ENCODE data around the gene CPT1A.
A peak's percentile ranks its signal among the peaks of the same experiment; 100 is the strongest.

CPT1A gene

DNA sequence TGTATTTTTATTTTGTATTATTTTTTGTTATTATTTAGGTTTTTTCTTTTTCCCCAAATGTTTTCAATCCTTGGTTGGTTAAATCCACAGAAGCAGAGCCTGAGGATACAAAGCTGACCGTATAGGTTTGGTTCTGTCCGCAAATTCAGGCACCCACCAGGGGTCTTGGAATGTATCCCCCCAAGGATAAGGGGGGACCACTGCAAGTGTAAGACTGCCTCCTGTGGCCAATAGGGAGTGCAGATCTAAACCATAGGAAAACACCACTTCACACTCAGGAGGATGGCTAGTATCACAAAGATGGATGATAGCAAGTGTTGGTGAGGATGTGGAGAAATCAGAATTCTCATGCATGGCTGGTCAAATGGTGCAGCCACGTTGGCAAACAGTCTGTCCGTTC, 20.0 kb downstream of the CPT1A start:
- Histone ChIP-seq H3K27ac (peak overlapping the region in 4 of 11 experiments; percentile 27 to 50 (median 42); a peak in 5 of 22 replicates), H3K36me3 (no peaks in the 10 kb centered on the region), H3K27me3 (no peaks in the 10 kb centered on the region), H3K4me3 (no peak overlapping the region), H3K9ac (no peak overlapping the region), H3K4me2 (peak overlapping the region in 8 of 11 experiments; percentile 40 to 67 (median 54); a peak in 16 of 22 replicates), H4K20me1 (peaks cover 0 to 45% (median 19%) of the 10 kb centered on the region in 11 experiments; a peak in 10 of 22 replicates), H3K9me3 (replicated peaks in 1 of 11) (no peaks in the 10 kb centered on the region), H3K4me1 (peaks cover 12 to 91% (median 77%) of the 10 kb centered on the region in 10 experiments)
- no peak for TF ChIP-seq Cebpa-rat (IDR thresholded peaks at IDR 0.05)

DNA sequence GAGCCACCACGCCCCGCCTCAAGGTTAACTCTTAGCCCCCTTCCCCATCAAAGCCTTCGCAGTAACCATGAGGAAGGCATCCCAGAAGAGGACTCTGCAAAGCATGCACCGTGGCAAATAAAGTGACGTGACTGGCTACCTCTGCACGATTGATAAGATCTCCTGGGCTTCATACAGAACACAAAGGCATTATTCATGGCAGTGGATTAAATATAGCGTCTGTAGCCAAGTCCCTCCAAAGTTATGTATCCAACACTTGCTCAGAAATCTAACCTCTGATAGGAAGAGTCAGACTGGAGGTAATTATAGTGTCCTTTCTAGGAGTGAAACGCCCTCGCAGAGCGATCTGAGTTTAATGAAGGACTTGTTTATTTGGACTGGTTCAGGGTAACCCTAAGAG, 22.4 kb downstream of the CPT1A start:
- Histone ChIP-seq H3K4me3 (no peak overlapping the region), H4K20me1 (peaks cover 0 to 58% (median 22%) of the 10 kb centered on the region in 11 experiments; a peak in 12 of 22 replicates), H3K4me1 (peaks cover 0 to 91% (median 72%) of the 10 kb centered on the region in 10 experiments; a peak in 18 of 20 replicates), H3K4me2 (peak overlapping the region in 6 of 11 experiments; percentile 6 to 73 (median 49); a peak in 8 of 22 replicates), H3K36me3 (peaks cover 0 to 16% (median 10%) of the 10 kb centered on the region in 11 experiments; a peak in 13 of 22 replicates), H3K9ac (no peak overlapping the region), H3K27me3 (no peaks in the 10 kb centered on the region), H3K9me3 (replicated peaks in 1 of 11) (no peaks in the 10 kb centered on the region; a peak in 2 of 22 replicates), H3K27ac (no peak overlapping the region)
- no peak for TF ChIP-seq Cebpa-rat (IDR thresholded peaks at IDR 0.05)

DNA sequence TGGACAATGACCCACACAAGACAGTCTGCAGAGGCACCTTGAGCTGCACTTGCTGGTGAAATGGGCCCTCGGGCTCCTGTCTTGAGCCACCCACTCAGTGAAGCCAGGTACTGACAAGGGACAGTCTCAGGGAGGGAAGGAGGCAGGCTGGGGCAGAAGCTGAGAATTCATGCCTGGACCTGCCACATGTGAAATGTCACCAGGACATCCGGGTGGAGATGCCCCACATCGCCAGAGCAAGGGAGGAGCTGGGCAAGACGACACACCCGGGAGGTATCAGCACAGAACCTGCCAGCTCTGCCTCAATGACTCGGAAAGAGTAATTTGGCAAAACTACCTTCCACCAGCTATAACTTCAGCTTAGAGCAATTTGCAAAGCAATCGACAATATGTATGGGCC, 23.5 kb downstream of the CPT1A start:
- H4K20me1 ChIP-seq, result peaks cover 0 to 66% (median 22%) of the 10 kb centered on the region in 11 experiments; a peak in 14 of 22 replicates
- H3K36me3 ChIP-seq, result peaks cover 0 to 16% (median 10%) of the 10 kb centered on the region in 11 experiments; a peak in 13 of 22 replicates
- H3K27ac ChIP-seq, result no peak overlapping the region

DNA sequence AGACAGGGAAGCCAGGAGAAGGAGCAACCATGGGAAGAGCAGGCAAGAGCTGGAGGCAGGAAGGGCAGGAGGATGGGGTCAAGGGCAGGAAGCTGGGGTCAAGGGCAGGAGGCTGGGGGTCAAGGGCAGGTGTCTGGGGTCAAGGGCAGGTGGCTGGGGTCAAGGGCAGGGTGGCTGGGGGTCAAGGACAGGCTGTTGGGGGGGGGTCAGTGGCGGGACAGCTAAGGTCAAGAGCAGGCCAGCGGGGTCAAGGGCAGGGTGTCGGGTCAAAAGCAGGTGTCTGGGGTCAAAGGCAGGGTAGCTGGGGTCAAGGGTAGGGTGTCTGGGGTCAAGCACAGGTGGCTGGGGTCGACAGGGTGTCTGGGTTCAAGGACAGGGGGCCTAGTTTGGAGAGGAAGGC, 24.2 kb downstream of the CPT1A start:
- Histone ChIP-seq H3K4me2 (peak overlapping the region; percentile 26 to 73 (median 62); a peak in 21 of 22 replicates), H3K27ac (peak overlapping the region in 1 of 11 experiments; percentile 53; a peak in 2 of 22 replicates), H3K27me3 (0 out of 22 replicates have a peak, but pooled peaks cover 0 to 4% (median 0%) of the 10 kb centered on the region in 11 experiments), H3K9me3 (replicated peaks in 1 of 11) (no peaks in the 10 kb centered on the region; a peak in 2 of 22 replicates), H3K36me3 (peaks cover 0 to 16% (median 10%) of the 10 kb centered on the region in 11 experiments; a peak in 13 of 22 replicates), H3K9ac (peak overlapping the region in 1 of 11 experiments; percentile 35; a peak in 1 of 22 replicates), H3K4me1 (peaks cover 11 to 90% (median 71%) of the 10 kb centered on the region in 10 experiments), H3K4me3 (no peak overlapping the region), H4K20me1 (peaks cover 0 to 72% (median 22%) of the 10 kb centered on the region in 11 experiments; a peak in 16 of 22 replicates)
- TF ChIP-seq Cebpa-rat (IDR thresholded peaks at IDR 0.05), result no peak

More for the DNA sequence above, 23.5 kb downstream of the CPT1A start:
- Histone ChIP-seq H3K27me3 (0 out of 22 replicates have a peak, but pooled peaks cover 0 to 4% (median 0%) of the 10 kb centered on the region in 11 experiments), H3K4me1 (peaks cover 6 to 90% (median 71%) of the 10 kb centered on the region in 10 experiments; a peak in 19 of 20 replicates), H3K9me3 (replicated peaks in 1 of 11) (no peaks in the 10 kb centered on the region; a peak in 2 of 22 replicates), H3K9ac (no peak overlapping the region), H3K4me3 (no peak overlapping the region), H3K4me2 (peak overlapping the region in 4 of 11 experiments; percentile 70 to 73 (median 72); a peak in 7 of 22 replicates)
- TF ChIP-seq Cebpa-rat (IDR thresholded peaks at IDR 0.05), result no peak

DNA sequence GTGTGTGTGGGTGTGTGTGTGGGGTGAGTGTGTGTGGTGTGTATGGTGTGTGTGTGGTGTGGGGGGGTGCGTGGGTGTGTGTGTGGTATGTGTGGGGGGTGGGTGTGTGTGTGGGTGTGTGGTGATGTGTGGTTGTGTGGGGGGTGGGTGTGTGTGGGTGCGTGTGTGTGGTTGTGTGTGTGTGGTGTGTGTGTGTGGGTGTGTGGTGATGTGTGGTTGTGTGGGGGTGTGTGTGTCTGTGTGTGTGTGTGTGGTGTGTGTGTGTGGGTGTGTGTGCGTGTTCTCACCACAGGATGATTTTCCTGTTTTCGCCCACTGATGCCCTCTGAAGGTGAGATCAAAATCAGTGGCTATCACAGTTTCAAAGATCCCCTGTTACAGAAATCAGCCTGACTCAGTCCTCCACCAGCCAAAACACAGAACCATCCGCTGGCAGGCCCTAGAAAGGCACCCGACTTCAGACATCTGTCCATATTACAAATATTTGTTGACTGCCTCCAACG, 24.7 kb downstream of the CPT1A start:
- 0 out of 22 replicates have a peak, but pooled peaks cover 0 to 4% (median 0%) of the 10 kb centered on the region in 11 experiments for H3K27me3 ChIP-seq
- H3K4me1 ChIP-seq, result peaks cover 15 to 90% (median 71%) of the 10 kb centered on the region in 10 experiments
- peak overlapping the region in 1 of 11 experiments; percentile 35; a peak in 1 of 22 replicates for H3K9ac ChIP-seq
- peaks cover 0 to 78% (median 28%) of the 10 kb centered on the region in 11 experiments; a peak in 16 of 22 replicates for H4K20me1 ChIP-seq
- no peak overlapping the region for H3K4me3 ChIP-seq
- TF ChIP-seq Cebpa-rat (IDR thresholded peaks at IDR 0.05), result no peak
- no peaks in the 10 kb centered on the region; a peak in 2 of 22 replicates for H3K9me3 ChIP-seq (replicated peaks in 1 of 11)
- peak overlapping the region; percentile 26 to 73 (median 62); a peak in 21 of 22 replicates for H3K4me2 ChIP-seq
- peak overlapping the region in 2 of 11 experiments; percentile 12 to 53; a peak in 3 of 22 replicates for H3K27ac ChIP-seq
- H3K36me3 ChIP-seq, result peaks cover 0 to 20% (median 10%) of the 10 kb centered on the region in 11 experiments; a peak in 14 of 22 replicates

DNA sequence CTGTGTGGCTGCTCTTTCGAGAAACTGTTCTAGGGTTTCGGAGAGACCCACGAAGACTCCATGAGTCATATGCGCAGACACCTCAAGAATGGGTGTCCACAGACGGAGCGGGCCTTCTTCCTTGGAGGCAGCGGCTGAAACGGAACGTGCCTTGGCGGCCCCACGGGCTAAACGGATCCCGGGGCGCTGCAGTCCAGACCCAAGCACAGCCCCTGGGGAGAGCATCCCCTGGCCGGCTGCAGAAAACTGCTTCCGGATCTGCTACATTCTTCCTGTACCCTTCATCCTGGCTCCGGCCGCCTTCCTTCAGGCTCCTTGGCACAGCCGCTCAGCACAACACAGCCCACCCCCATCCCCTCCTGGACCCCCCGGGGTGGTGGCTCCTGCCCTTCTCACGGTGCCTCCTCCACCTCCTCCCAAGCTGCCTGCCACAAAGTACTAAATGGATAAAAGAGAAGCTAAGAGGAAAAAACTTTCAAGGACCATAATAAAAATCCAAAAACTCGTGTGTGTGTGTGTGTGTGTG, 25.4 kb downstream of the CPT1A start:
- Histone ChIP-seq H3K27me3 (0 out of 22 replicates have a peak, but pooled peaks cover 0 to 4% (median 0%) of the 10 kb centered on the region in 11 experiments), H3K9ac (peak overlapping the region in 2 of 11 experiments; percentile 33 to 34; a peak in 1 of 22 replicates), H3K9me3 (replicated peaks in 1 of 11) (no peaks in the 10 kb centered on the region; a peak in 2 of 22 replicates), H3K4me2 (peak overlapping the region in 10 of 11 experiments; percentile 1 to 73 (median 62); a peak in 19 of 22 replicates), H3K4me3 (no peak overlapping the region), H3K27ac (peak overlapping the region in 3 of 11 experiments; percentile 1 to 43 (median 40); a peak in 4 of 22 replicates), H4K20me1 (peaks cover 0 to 84% (median 34%) of the 10 kb centered on the region in 11 experiments; a peak in 16 of 22 replicates), H3K36me3 (peaks cover 0 to 27% (median 11%) of the 10 kb centered on the region in 11 experiments; a peak in 16 of 22 replicates), H3K4me1 (peaks cover 15 to 90% (median 72%) of the 10 kb centered on the region in 10 experiments)
- no peak for TF ChIP-seq Cebpa-rat (IDR thresholded peaks at IDR 0.05)

DNA sequence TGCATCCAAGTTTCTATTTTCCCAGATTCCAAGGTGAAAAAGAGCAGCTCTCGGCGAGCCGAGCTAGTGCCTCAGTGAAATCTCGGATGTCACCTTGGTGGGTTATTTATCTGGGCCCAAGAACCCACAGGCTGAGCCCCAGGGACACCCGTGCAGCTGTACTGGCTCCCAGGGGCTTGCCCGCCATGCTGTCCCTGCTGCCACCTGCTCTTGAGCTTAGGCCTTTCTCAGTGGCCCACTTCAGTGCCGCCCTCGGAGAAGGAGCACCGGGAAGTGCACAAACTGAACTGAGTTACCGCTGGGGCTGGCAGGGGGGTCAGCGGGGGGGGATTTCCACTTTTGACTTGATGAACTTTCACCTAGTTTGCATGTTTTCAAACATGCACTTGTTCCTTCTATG, 27.9 kb downstream of the CPT1A start:
- Histone ChIP-seq H3K4me1 (peaks cover 18 to 95% (median 84%) of the 10 kb centered on the region in 10 experiments), H3K9ac (no peak overlapping the region), H3K36me3 (peaks cover 0 to 31% (median 12%) of the 10 kb centered on the region in 11 experiments; a peak in 16 of 22 replicates), H3K27me3 (0 out of 22 replicates have a peak, but pooled peaks cover 0 to 4% (median 0%) of the 10 kb centered on the region in 11 experiments), H3K4me3 (no peak overlapping the region), H3K27ac (no peak overlapping the region), H3K9me3 (replicated peaks in 1 of 11) (no peaks in the 10 kb centered on the region; a peak in 2 of 22 replicates), H3K4me2 (peak overlapping the region; percentile 48 to 83 (median 72); a peak in 21 of 22 replicates), H4K20me1 (peaks cover 0 to 81% (median 32%) of the 10 kb centered on the region in 11 experiments; a peak in 16 of 22 replicates)
- no peak for TF ChIP-seq Cebpa-rat (IDR thresholded peaks at IDR 0.05)

DNA sequence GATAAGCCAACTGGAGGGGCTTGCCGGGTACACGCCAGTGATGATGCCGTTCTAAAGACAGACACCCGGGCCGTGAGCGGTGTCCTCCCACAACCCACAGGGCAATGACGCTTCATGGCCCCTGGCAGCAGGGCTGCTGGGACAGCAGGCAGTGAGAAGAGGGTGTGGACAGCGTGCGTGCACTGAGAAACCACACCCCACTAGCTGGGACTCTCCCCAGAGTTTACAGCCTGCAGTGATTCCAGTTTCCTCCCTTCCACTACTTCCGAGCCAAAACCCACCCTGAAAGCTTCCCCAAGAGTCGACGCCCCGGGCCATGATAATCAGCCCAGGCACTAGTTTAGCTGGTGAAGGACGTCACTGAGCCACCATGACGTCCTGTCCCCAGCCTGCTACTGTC, 29.2 kb downstream of the CPT1A start:
- H3K4me1 ChIP-seq, result peaks cover 18 to 83% (median 72%) of the 10 kb centered on the region in 10 experiments
- H4K20me1 ChIP-seq, result peaks cover 0 to 68% (median 26%) of the 10 kb centered on the region in 11 experiments; a peak in 14 of 22 replicates
- peaks cover 4 to 43% (median 17%) of the 10 kb centered on the region in 11 experiments; a peak in 19 of 22 replicates for H3K36me3 ChIP-seq
- peak overlapping the region; percentile 45 to 83 (median 72); a peak in 21 of 22 replicates for H3K4me2 ChIP-seq
- no peak overlapping the region for H3K4me3 ChIP-seq
- 0 out of 22 replicates have a peak, but pooled peaks cover 0 to 4% (median 0%) of the 10 kb centered on the region in 11 experiments for H3K27me3 ChIP-seq
- TF ChIP-seq Cebpa-rat (IDR thresholded peaks at IDR 0.05), result no peak
- H3K9me3 ChIP-seq (replicated peaks in 1 of 11), result no peaks in the 10 kb centered on the region; a peak in 2 of 22 replicates
- no peak overlapping the region for H3K27ac ChIP-seq
- H3K9ac ChIP-seq, result no peak overlapping the region
